ENCODE data around the gene IFITM10.

The IFITM10 gene

DNA sequence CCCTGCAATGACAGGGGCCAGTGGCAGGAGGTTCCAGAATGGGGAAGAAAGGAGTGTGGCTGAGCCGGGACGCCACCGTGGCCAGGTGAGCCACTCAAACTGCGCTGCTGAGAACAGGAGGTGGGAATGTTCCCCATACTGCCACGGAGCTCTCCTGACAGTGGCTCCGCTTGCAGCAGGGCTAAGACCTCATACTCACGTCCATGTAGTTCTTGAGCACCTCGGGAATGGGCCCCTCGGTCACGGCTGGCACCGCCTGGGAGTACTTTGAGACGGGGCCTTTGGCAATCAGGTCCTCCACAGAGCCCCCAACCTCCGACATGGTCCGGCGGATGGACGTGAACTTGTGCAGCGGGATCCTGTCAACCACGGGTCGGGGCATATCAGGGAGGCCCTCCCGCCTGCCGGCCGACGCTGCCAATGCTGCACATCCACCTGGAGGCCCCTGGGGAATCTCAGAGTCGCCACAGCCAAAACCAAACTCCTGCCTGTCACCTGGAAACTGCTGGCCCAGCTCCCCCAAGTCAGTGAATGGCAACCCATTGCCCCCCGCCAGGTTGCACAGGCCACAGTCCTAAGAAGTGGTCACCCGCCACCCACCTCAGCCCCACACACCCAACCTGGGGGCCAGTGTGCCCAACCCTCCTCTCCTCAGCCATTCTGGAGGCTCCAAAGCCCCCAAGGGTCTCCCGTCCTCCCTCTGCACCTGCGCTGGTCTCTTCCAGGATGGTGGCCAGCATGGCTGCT, 10.9 kb upstream of the IFITM10 start:
- TF ChIP-seq, protein P1, sequence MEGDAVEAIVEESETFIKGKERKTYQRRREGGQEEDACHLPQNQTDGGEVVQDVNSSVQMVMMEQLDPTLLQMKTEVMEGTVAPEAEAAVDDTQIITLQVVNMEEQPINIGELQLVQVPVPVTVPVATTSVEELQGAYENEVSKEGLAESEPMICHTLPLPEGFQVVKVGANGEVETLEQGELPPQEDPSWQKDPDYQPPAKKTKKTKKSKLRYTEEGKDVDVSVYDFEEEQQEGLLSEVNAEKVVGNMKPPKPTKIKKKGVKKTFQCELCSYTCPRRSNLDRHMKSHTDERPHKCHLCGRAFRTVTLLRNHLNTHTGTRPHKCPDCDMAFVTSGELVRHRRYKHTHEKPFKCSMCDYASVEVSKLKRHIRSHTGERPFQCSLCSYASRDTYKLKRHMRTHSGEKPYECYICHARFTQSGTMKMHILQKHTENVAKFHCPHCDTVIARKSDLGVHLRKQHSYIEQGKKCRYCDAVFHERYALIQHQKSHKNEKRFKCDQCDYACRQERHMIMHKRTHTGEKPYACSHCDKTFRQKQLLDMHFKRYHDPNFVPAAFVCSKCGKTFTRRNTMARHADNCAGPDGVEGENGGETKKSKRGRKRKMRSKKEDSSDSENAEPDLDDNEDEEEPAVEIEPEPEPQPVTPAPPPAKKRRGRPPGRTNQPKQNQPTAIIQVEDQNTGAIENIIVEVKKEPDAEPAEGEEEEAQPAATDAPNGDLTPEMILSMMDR (conservative IDR thresholded peaks at IDR 0.05; ENCODE audit: low read depth, low read length): no peak
- Histone ChIP-seq H2AFZ (ENCODE audit: low read depth) (no peak overlapping the region), H3K4me3 (IDR thresholded peaks at IDR 0.05; ENCODE audit: insufficient read depth, low read depth, low read length) (no peak overlapping the region), H3K4me1 (ENCODE audit: low read depth, poor library complexity, severe bottlenecking) (peaks cover 4% of the 10 kb centered on the region), H3K79me2 (ENCODE audit: insufficient read depth, low read depth) (no peaks in the 10 kb centered on the region), H3K27me3 (ENCODE audit: insufficient read depth, low read depth) (no peaks in the 10 kb centered on the region; the same call in 1 of the 2 replicates), H3K36me3 (ENCODE audit: insufficient read depth) (no peaks in the 10 kb centered on the region), H3K9ac (no peak overlapping the region), H3K4me2 (no peak overlapping the region), H3K27ac (no peak overlapping the region), H4K20me1 (ENCODE audit: insufficient read depth) (no peaks in the 10 kb centered on the region)

DNA sequence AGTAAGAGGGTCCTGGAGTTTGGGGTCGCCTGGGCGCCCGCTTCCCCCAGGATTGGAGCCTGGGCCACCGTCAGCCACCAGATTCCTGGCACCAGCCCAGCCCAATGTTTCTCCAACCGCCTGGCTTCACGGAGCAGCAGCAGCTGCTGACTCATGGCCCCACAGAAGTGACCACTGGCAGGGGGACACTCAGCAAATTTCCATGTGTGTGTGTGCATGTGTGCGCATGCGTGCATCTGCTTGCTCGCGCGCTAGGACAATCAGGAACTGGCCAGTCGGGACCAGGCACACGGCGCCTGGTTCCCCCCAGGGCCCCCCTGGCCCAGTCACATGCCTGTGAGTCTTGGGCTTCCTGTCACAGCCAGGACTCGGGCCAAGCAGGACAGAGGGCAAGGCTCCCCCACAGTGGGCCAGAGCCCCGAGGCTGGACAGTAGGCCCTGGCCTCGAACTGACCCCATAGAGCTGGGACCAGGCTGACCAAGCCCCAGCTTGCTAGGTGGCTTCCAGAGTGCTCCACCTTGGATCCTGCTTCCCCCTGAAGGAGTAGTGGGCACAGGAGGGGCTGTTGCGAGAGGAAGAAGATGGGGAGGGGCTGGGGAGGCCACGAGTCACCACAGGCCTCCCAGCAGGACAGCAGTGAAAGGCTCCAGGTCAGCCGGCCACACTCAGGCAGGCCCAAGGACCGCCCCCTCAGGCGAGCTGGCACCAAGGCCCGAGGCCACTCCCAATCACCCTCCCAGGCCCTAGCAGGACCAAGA, 10.1 kb upstream of the IFITM10 start:
- Histone ChIP-seq H3K36me3 (ENCODE audit: insufficient read depth) (no peaks in the 10 kb centered on the region), H3K4me3 (IDR thresholded peaks at IDR 0.05; ENCODE audit: insufficient read depth, low read depth, low read length) (no peak overlapping the region), H3K9ac (no peak overlapping the region), H3K27ac (no peak overlapping the region), H3K79me2 (ENCODE audit: insufficient read depth, low read depth) (no peaks in the 10 kb centered on the region), H2AFZ (ENCODE audit: low read depth) (no peak overlapping the region), H3K4me2 (no peak overlapping the region), H3K4me1 (ENCODE audit: low read depth, poor library complexity, severe bottlenecking) (peaks cover 4% of the 10 kb centered on the region), H3K27me3 (ENCODE audit: insufficient read depth, low read depth) (no peaks in the 10 kb centered on the region; the same call in 1 of the 2 replicates), H4K20me1 (ENCODE audit: insufficient read depth) (no peaks in the 10 kb centered on the region)
- TF ChIP-seq, protein P1 (conservative IDR thresholded peaks at IDR 0.05; ENCODE audit: low read depth, low read length): no peak

DNA sequence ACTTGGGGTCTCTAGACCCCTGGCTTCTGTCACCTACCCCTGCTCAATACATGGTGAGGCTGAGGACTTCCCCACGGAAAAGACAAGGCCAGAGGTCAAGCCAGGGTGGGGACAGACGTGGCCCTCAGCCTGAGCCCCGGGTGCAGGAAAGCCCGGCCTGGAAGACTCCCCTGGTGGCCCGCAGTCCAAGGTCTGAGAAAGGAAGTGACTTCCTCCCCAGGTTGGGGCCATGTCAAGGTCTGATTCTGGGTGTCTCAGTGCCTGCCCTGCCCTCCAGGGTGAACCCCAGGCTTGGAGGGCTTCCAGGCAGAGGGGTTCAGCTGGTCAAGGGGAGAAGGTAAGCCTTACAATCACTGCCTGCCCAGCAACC, 9.4 kb upstream of the IFITM10 start:
- Histone ChIP-seq H3K27ac (no peak overlapping the region), H3K4me1 (ENCODE audit: low read depth, poor library complexity, severe bottlenecking) (peaks cover 4% of the 10 kb centered on the region), H3K4me3 (IDR thresholded peaks at IDR 0.05; ENCODE audit: insufficient read depth, low read depth, low read length) (no peak overlapping the region), H2AFZ (ENCODE audit: low read depth) (no peak overlapping the region), H4K20me1 (ENCODE audit: insufficient read depth) (no peaks in the 10 kb centered on the region), H3K27me3 (ENCODE audit: insufficient read depth, low read depth) (no peaks in the 10 kb centered on the region), H3K79me2 (ENCODE audit: insufficient read depth, low read depth) (no peaks in the 10 kb centered on the region), H3K4me2 (no peak overlapping the region), H3K9ac (no peak overlapping the region), H3K36me3 (ENCODE audit: insufficient read depth) (no peaks in the 10 kb centered on the region)
- TF ChIP-seq, protein P1 (conservative IDR thresholded peaks at IDR 0.05; ENCODE audit: low read depth, low read length): no peak

- Histone ChIP-seq H3K27ac (no peak overlapping the region), H3K4me2 (no peak overlapping the region), H3K9ac (no peak overlapping the region), H3K36me3 (ENCODE audit: insufficient read depth) (no peaks in the 10 kb centered on the region), H3K4me3 (IDR thresholded peaks at IDR 0.05; ENCODE audit: insufficient read depth, low read depth, low read length) (no peak overlapping the region), H3K4me1 (ENCODE audit: low read depth, poor library complexity, severe bottlenecking) (peaks cover 1% of the 10 kb centered on the region), H2AFZ (ENCODE audit: low read depth) (no peak overlapping the region), H3K79me2 (ENCODE audit: insufficient read depth, low read depth) (no peaks in the 10 kb centered on the region), H4K20me1 (ENCODE audit: insufficient read depth) (no peaks in the 10 kb centered on the region), H3K27me3 (ENCODE audit: insufficient read depth, low read depth) (no peaks in the 10 kb centered on the region)
- TF ChIP-seq, protein P1 (conservative IDR thresholded peaks at IDR 0.05; ENCODE audit: low read depth, low read length): no peak
These were observed 8.9 kb upstream of the IFITM10 start for GRCh38 chr11:1759151-1759850.
